Activated CD8-positive, alpha-beta memory T cell treated with anti-CD3 and anti-CD28 coated beads for 4 hours (primary cell): ENCODE measurements around the gene TRIM50.
"Not testable (repeated sequence)": the region's sequence is repeated elsewhere in the genome, so short reads cannot be mapped to it uniquely, and the experiment has no call there.

Experiments used
- DNase-seq, 2 donors: peaks; one replicate each; pipeline ENCODE4 v3.0.0-alpha.2; 2020; ENCODE audit warnings: low read depth in 2 of 2

The TRIM50 gene

GRCh38 chr7:73314271-73314670, 13.6 kb downstream of the TRIM50 start:
- DNase-seq = no peak

- no peak for DNase-seq
These were observed 14.4 kb downstream of the TRIM50 start for GRCh38 chr7:73313521-73313906.

GRCh38 chr7:73312831-73313520, 14.9 kb downstream of the TRIM50 start:
- DNase-seq = no peak

GRCh38 chr7:73311421-73311820, 16.5 kb downstream of the TRIM50 start:
- DNase-seq = not testable (repeated sequence)

- DNase-seq = peak; percentile 69 to 82
These were observed 19.1 kb downstream of the TRIM50 start, which contains the start of gene NSUN5 for GRCh38 chr7:73308665-73309214. NSUN5 (minus strand) TSS chr7:73308826; CDS start chr7:73308790, 36 bp downstream.

GRCh38 chr7:73308074-73308664, 19.7 kb downstream of the TRIM50 start:
- DNase-seq = no peak

GRCh38 chr7:73307436-73307835, 20.4 kb downstream of the TRIM50 start:
- DNase-seq = no peak

GRCh38 chr7:73304612-73305387, 23.1 kb downstream of the TRIM50 start:
- DNase-seq = not testable (repeated sequence)

- DNase-seq = no peak
These were observed 23.8 kb downstream of the TRIM50 start for GRCh38 chr7:73304071-73304470.

GRCh38 chr7:73303546-73303945, 24.3 kb downstream of the TRIM50 start:
- no peak for DNase-seq

- not testable (repeated sequence) for DNase-seq
These were observed 25.0 kb downstream of the TRIM50 start for GRCh38 chr7:73302846-73303245.

GRCh38 chr7:73301108-73301507, 26.8 kb downstream of the TRIM50 start:
- DNase-seq = not testable (repeated sequence)

- DNase-seq = not testable (repeated sequence)
These were observed 28.1 kb downstream of the TRIM50 start for GRCh38 chr7:73299812-73300211.

GRCh38 chr7:73297706-73298105, 30.2 kb downstream of the TRIM50 start:
- not testable (repeated sequence) for DNase-seq

- not testable (repeated sequence) for DNase-seq
These were observed 30.6 kb downstream of the TRIM50 start for GRCh38 chr7:73297235-73297634.

GRCh38 chr7:73277210-73277609, 50.7 kb downstream of the TRIM50 start:
- not testable (repeated sequence) for DNase-seq

- not testable (repeated sequence) for DNase-seq
These were observed 60.1 kb downstream of the TRIM50 start for GRCh38 chr7:73267813-73268212.

GRCh38 chr7:73266719-73267368, 61.0 kb downstream of the TRIM50 start:
- DNase-seq = not testable (repeated sequence)
